BLaER1 treated with 17β-estradiol and CSF1 and Interleukin-3, amounts not matched to agents 10 nM and 100 nM (cell line): ENCODE data around the gene TRIM71.
"Not testable (repeated sequence)": the region's sequence is repeated elsewhere in the genome, so short reads cannot be mapped to it uniquely, and the experiment has no call there.

Experiments used
- H3K27ac ChIP-seq, 11 experiments: shearing (Covaris generic); formaldehyde crosslinking; 2 replicates each; pipeline ENCODE4 v1.8.1; 2022
- H3K27me3 ChIP-seq, 11 experiments: shearing (Covaris generic); formaldehyde crosslinking; 2 replicates each; pipeline ENCODE4 v1.8.1; 2022
- H3K36me3 ChIP-seq, 11 experiments: shearing (Covaris generic); formaldehyde crosslinking; 2 replicates each; pipeline ENCODE4 v1.8.1; 2022
- H3K4me1 ChIP-seq, 10 experiments: shearing (Covaris generic); formaldehyde crosslinking; 2 replicates each; pipeline ENCODE4 v1.8.1; 2022
- H3K4me2 ChIP-seq, 11 experiments: shearing (Covaris generic); formaldehyde crosslinking; 2 replicates each; pipeline ENCODE4 v1.8.1; 2022
- H3K4me3 ChIP-seq, 10 experiments: shearing (Covaris generic); formaldehyde crosslinking; 2 replicates each; pipeline ENCODE4 v1.8.1; 2022
- H3K9ac ChIP-seq, 11 experiments: shearing (Covaris generic); formaldehyde crosslinking; 2 replicates each; pipeline ENCODE4 v1.8.1; 2022
- H3K9me3 ChIP-seq, 11 experiments: shearing (Covaris generic); formaldehyde crosslinking; replicated peaks in 1 of 11; 2 replicates each; pipeline ENCODE4 v1.8.1; 2022
- H4K20me1 ChIP-seq, 11 experiments: shearing (Covaris generic); formaldehyde crosslinking; 2 replicates each; pipeline ENCODE4 v1.8.1; 2022
- Cebpa-rat ChIP-seq, 11 experiments: shearing (Covaris generic); IDR thresholded peaks; 2 replicates each; pipeline ENCODE4 v1.8.1; 2022

Gene TRIM71

GRCh38 chr3:32909999-32910398 lies 92.2 kb downstream of the TRIM71 start:
- Histone ChIP-seq H3K36me3 (no peaks in the 10 kb centered on the region), H3K9me3 (0 out of 22 replicates have a peak, but pooled peaks cover 0 to under 1% (median 0%) of the 10 kb centered on the region in 11 experiments), H3K27me3 (no peaks in the 10 kb centered on the region), H3K9ac (no peak overlapping the region), H4K20me1 (no peaks in the 10 kb centered on the region), H3K4me3 (no peak overlapping the region), H3K4me1 (no peaks in the 10 kb centered on the region), H3K4me2 (no peak overlapping the region), H3K27ac (no peak overlapping the region)
- TF ChIP-seq Cebpa-rat (IDR thresholded peaks at IDR 0.05), result no peak

GRCh38 chr3:32910954-32911353 lies 93.2 kb downstream of the TRIM71 start:
- no peaks in the 10 kb centered on the region for H3K4me1 ChIP-seq
- no peak for TF ChIP-seq Cebpa-rat (IDR thresholded peaks at IDR 0.05)

GRCh38 chr3:32912046-32912445 lies 94.2 kb downstream of the TRIM71 start:
- peaks cover 12 to 21% (median 17%) of the 10 kb centered on the region in 11 experiments for H3K9me3 ChIP-seq
- no peaks in the 10 kb centered on the region for H3K27me3 ChIP-seq
- H3K9ac ChIP-seq, result no peak overlapping the region

More at GRCh38 chr3:32910954-32911353, 93.2 kb downstream of the TRIM71 start:
- H3K9me3 ChIP-seq, result peaks cover 2 to 10% (median 6%) of the 10 kb centered on the region in 11 experiments; a peak in 21 of 22 replicates
- H3K4me3 ChIP-seq, result no peak overlapping the region
- no peaks in the 10 kb centered on the region for H3K27me3 ChIP-seq
- H4K20me1 ChIP-seq, result no peaks in the 10 kb centered on the region
- no peak overlapping the region for H3K9ac ChIP-seq
- no peak overlapping the region for H3K27ac ChIP-seq
- H3K36me3 ChIP-seq, result no peaks in the 10 kb centered on the region
- H3K4me2 ChIP-seq, result no peak overlapping the region

GRCh38 chr3:32913790-32914446 lies 96.1 kb downstream of the TRIM71 start:
- H3K4me1 ChIP-seq, result no peaks in the 10 kb centered on the region
- H3K9ac ChIP-seq, result no peak overlapping the region
- peaks cover 0 to 5% (median 0%) of the 10 kb centered on the region in 11 experiments; a peak in 2 of 22 replicates for H3K36me3 ChIP-seq
- H3K27me3 ChIP-seq, result no peaks in the 10 kb centered on the region
- no peaks in the 10 kb centered on the region for H4K20me1 ChIP-seq
- H3K4me2 ChIP-seq, result no peak overlapping the region
- no peak overlapping the region for H3K4me3 ChIP-seq
- no peak overlapping the region for H3K27ac ChIP-seq
- H3K9me3 ChIP-seq, result peaks cover 31 to 40% (median 36%) of the 10 kb centered on the region in 11 experiments
- TF ChIP-seq Cebpa-rat (IDR thresholded peaks at IDR 0.05), result no peak

More at GRCh38 chr3:32912046-32912445, 94.2 kb downstream of the TRIM71 start:
- Histone ChIP-seq H3K4me3 (no peak overlapping the region), H4K20me1 (no peaks in the 10 kb centered on the region), H3K4me2 (no peak overlapping the region), H3K4me1 (no peaks in the 10 kb centered on the region), H3K36me3 (peaks cover 0 to 2% (median 0%) of the 10 kb centered on the region in 11 experiments; a peak in 2 of 22 replicates), H3K27ac (no peak overlapping the region)
- TF ChIP-seq Cebpa-rat (IDR thresholded peaks at IDR 0.05), result no peak

GRCh38 chr3:32919920-32920319 lies 102.1 kb downstream of the TRIM71 start:
- no peak for TF ChIP-seq Cebpa-rat (IDR thresholded peaks at IDR 0.05)
- no peak overlapping the region for H3K9ac ChIP-seq
- no peaks in the 10 kb centered on the region for H3K27me3 ChIP-seq
- H3K27ac ChIP-seq, result no peak overlapping the region
- no peak overlapping the region for H3K4me2 ChIP-seq
- peaks cover 34 to 40% (median 37%) of the 10 kb centered on the region in 11 experiments for H3K9me3 ChIP-seq
- no peak overlapping the region for H3K4me3 ChIP-seq
- peaks cover 0 to 5% (median 0%) of the 10 kb centered on the region in 11 experiments; a peak in 2 of 22 replicates for H3K36me3 ChIP-seq
- no peaks in the 10 kb centered on the region for H4K20me1 ChIP-seq
- H3K4me1 ChIP-seq, result no peaks in the 10 kb centered on the region

GRCh38 chr3:32922078-32922477 lies 104.3 kb downstream of the TRIM71 start:
- H3K4me1 ChIP-seq, result no peaks in the 10 kb centered on the region
- no peak overlapping the region for H3K27ac ChIP-seq
- no peaks in the 10 kb centered on the region for H3K27me3 ChIP-seq
- TF ChIP-seq Cebpa-rat (IDR thresholded peaks at IDR 0.05), result no peak
- H3K9ac ChIP-seq, result no peak overlapping the region
- peaks cover 19 to 22% (median 20%) of the 10 kb centered on the region in 11 experiments for H3K9me3 ChIP-seq
- no peak overlapping the region for H3K4me2 ChIP-seq
- no peak overlapping the region for H3K4me3 ChIP-seq
- H4K20me1 ChIP-seq, result no peaks in the 10 kb centered on the region
- peaks cover 0 to 4% (median 0%) of the 10 kb centered on the region in 11 experiments; a peak in 2 of 22 replicates for H3K36me3 ChIP-seq

- Histone ChIP-seq H3K27ac (no peak overlapping the region), H3K27me3 (no peaks in the 10 kb centered on the region), H4K20me1 (no peaks in the 10 kb centered on the region), H3K4me1 (no peaks in the 10 kb centered on the region), H3K36me3 (no peaks in the 10 kb centered on the region), H3K4me2 (no peak overlapping the region), H3K9me3 (peaks cover 0 to 23% (median 12%) of the 10 kb centered on the region in 11 experiments; a peak in 15 of 22 replicates), H3K4me3 (no peak overlapping the region), H3K9ac (no peak overlapping the region)
- no peak for TF ChIP-seq Cebpa-rat (IDR thresholded peaks at IDR 0.05)
Measured at GRCh38 chr3:32930161-32930560, 112.4 kb downstream of the TRIM71 start.

- H3K4me1 ChIP-seq, H3K27ac ChIP-seq, H3K27me3 ChIP-seq, H3K36me3 ChIP-seq, H4K20me1 ChIP-seq, H3K9ac ChIP-seq, H3K4me2 ChIP-seq, H3K4me3 ChIP-seq: not testable (repeated sequence)
- H3K9me3 ChIP-seq, result peaks cover 0 to 23% (median 12%) of the 10 kb centered on the region in 11 experiments; a peak in 15 of 22 replicates
Measured at GRCh38 chr3:32931273-32931672, 113.5 kb downstream of the TRIM71 start.

GRCh38 chr3:32934150-32934742 lies 116.4 kb downstream of the TRIM71 start:
- H3K9ac ChIP-seq, result no peak overlapping the region
- no peaks in the 10 kb centered on the region for H3K27me3 ChIP-seq
- no peak for TF ChIP-seq Cebpa-rat (IDR thresholded peaks at IDR 0.05)
- H3K4me1 ChIP-seq, result peaks cover 0 to 9% (median 4%) of the 10 kb centered on the region in 10 experiments; a peak in 4 of 20 replicates
- H3K27ac ChIP-seq, result no peak overlapping the region
- no peak overlapping the region for H3K4me3 ChIP-seq
- peaks cover 0 to 23% (median 12%) of the 10 kb centered on the region in 11 experiments; a peak in 15 of 22 replicates for H3K9me3 ChIP-seq
- H3K4me2 ChIP-seq, result no peak overlapping the region
- H3K36me3 ChIP-seq, result no peaks in the 10 kb centered on the region
- H4K20me1 ChIP-seq, result no peaks in the 10 kb centered on the region
